Adipocyte (in vitro differentiated cells): ENCODE results near the gene RELL1.
A peak's percentile ranks its signal among the peaks of the same experiment; 100 is the strongest.

Experiments used
- DNase-seq: peaks from one replicate; pipeline ENCODE4 v3.0.0-alpha.2; 2015; ENCODE audit warnings: low read depth
- H3K27me3 ChIP-seq: replicated peaks from 2 replicates; pipeline ENCODE4 v1.7.0; 2013; ENCODE audit warnings: mild to moderate bottlenecking, low read length, moderate library complexity; ENCODE audit not compliant: control insufficient read depth, insufficient read depth
- H3K36me3 ChIP-seq: 2 replicates; pipeline ENCODE4 v1.7.0; 2013; ENCODE audit warnings: low read length, mild to moderate bottlenecking, moderate library complexity; ENCODE audit not compliant: control insufficient read depth, insufficient read depth, severe bottlenecking
- H3K4me1 ChIP-seq: 2 replicates; pipeline ENCODE4 v1.7.0; 2013; ENCODE audit warnings: mild to moderate bottlenecking, low read length, moderate library complexity; ENCODE audit not compliant: control insufficient read depth, insufficient read depth
- H3K4me3 ChIP-seq: 2 replicates; pipeline ENCODE4 v1.7.0; 2013; ENCODE audit warnings: mild to moderate bottlenecking, low read length, moderate library complexity
- H3K9ac ChIP-seq: 2 replicates; pipeline ENCODE4 v1.7.0; 2013; ENCODE audit warnings: mild to moderate bottlenecking, low read length, moderate library complexity
- H3K9me3 ChIP-seq: 2 replicates; pipeline ENCODE4 v1.7.0; 2013; ENCODE audit warnings: mild to moderate bottlenecking, low read length, moderate library complexity; ENCODE audit not compliant: control insufficient read depth

The RELL1 gene

DNA sequence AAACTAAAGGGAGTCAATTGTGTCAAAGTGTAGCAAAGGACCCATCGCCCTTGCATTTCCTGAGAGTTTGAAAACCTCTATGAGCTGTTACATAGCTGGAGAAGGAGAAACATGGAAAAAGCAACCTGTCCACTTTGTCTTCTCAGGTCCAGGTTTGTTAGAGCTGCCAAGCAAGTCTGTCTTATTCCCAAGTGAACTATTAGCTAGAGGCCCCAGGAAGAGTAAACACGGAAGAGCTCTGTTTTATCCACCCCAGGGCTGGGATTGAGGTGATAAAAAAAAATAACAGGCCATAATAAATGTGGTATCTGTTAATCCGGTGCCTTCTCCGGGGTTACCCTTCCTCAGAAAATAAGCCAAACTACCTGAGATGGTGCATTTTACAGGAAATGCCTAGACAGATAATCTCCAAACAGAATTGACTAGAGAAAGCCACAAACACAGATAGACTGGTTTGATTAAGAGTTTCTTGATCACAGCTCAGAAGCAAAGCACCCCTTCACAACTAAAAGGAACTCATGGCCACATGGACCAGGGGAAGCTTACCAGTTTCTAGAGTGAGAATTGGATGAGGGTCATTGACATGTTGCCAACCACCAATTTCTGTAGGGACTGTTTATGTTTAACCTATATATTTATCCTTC lies 35.9 kb upstream of the RELL1 start:
- Histone ChIP-seq H3K4me3 (no peak overlapping the region), H3K9me3 (no peaks in the 10 kb centered on the region), H3K36me3 (no peaks in the 10 kb centered on the region), H3K27me3 (peaks cover 10% of the 10 kb centered on the region), H3K4me1 (peaks cover 10% of the 10 kb centered on the region), H3K9ac (no peak overlapping the region)
- no peak for DNase-seq

DNA sequence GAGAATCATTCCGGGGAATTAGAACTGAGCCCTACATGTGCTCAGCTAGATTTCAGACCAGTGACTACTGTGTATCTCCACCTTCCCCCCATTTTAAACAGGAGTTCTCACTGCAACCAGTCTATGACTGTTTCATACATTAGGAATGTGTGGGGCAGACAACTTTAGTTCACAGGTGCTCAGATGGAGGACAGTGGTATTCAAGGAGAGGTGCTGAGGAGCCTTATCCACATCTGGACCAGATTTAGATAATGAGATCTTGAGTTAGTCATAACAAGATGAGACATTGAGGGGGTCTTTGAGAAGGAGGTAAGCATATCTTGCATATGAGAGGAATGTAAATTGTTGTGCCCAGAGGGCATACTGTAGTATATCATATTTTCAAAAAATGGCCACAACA lies 32.8 kb upstream of the RELL1 start:
- H3K36me3 ChIP-seq: no peaks in the 10 kb centered on the region
- no peak overlapping the region for H3K4me3 ChIP-seq
- H3K4me1 ChIP-seq: peaks cover 3% of the 10 kb centered on the region
- no peak overlapping the region for H3K9ac ChIP-seq
- H3K27me3 ChIP-seq: peaks cover 19% of the 10 kb centered on the region
- DNase-seq: no peak
- no peaks in the 10 kb centered on the region for H3K9me3 ChIP-seq

DNA sequence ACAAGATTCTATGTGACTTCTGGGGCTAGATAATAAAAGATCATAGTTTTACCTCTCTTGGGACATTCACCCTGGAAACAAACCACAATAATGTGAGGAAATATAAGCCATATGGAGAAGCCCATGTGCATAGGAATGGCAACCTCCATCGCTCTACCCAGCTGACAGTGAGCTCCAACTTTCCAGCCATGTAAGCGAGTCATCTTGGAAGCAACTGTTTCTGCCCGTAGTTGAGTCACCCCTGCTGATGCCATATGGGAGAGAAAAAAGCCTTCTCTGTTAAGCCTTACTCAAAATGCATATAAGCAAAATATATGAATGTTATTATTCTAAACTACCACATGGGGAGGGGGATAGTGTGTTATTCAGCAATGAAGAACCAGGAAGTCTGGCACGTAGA lies 31.4 kb upstream of the RELL1 start:
- Histone ChIP-seq H3K9ac (no peak overlapping the region), H3K4me3 (no peak overlapping the region), H3K9me3 (no peaks in the 10 kb centered on the region), H3K27me3 (peaks cover 18% of the 10 kb centered on the region), H3K36me3 (no peaks in the 10 kb centered on the region), H3K4me1 (peaks cover 3% of the 10 kb centered on the region)
- peak; percentile 76 for DNase-seq

DNA sequence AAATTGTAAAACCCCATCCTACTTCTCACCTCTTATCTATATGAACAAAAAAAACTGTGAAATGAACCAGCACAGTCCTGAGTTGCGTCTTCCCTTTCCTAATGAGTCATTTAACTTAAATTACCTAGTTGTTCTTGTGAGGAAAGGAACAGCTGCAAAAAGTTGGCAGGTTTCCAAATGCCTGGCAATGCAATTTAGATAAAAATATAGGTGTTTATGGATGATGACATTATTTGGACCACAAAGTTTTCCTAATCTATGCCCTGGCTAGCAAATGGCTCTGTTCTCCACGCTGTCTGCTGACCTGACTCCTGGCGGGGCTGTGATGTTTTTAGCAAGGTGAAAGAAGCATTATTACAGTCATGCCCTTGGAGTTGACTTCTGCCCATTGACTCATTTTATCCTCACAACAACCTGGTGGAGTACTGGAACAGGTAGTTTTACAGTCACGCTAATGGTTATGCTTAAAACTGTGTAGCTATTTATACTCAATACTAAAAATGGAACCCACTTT lies 29.8 kb upstream of the RELL1 start:
- H3K4me1 ChIP-seq: peaks cover 3% of the 10 kb centered on the region
- no peaks in the 10 kb centered on the region for H3K36me3 ChIP-seq
- H3K27me3 ChIP-seq: peaks cover 21% of the 10 kb centered on the region
- no peaks in the 10 kb centered on the region for H3K9me3 ChIP-seq
- H3K4me3 ChIP-seq: no peak overlapping the region
- no peak for DNase-seq
- no peak overlapping the region for H3K9ac ChIP-seq

DNA sequence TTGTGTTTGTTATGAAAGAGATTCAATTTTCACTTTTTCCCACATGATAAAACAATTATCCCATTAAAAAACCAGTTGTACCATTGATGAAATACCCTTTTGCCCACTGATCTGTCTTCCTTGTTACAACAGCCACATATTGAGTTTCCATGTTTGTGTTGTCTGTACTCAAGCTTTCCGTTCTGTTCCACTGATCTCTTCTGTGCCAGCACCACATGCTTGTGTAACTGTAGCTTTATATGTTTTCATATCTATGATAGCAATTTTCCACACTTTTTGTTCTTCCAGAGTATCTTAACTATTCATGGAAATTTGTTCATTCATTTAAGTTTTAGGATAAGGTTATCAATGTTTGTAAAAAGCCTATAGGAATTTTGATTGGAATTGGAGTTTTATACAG lies 24.3 kb upstream of the RELL1 start:
- no peaks in the 10 kb centered on the region for H3K9me3 ChIP-seq
- no peak overlapping the region for H3K9ac ChIP-seq
- peaks cover 30% of the 10 kb centered on the region for H3K27me3 ChIP-seq
- no peak overlapping the region for H3K4me3 ChIP-seq
- no peaks in the 10 kb centered on the region for H3K36me3 ChIP-seq
- no peak for DNase-seq
- H3K4me1 ChIP-seq: no peaks in the 10 kb centered on the region

DNA sequence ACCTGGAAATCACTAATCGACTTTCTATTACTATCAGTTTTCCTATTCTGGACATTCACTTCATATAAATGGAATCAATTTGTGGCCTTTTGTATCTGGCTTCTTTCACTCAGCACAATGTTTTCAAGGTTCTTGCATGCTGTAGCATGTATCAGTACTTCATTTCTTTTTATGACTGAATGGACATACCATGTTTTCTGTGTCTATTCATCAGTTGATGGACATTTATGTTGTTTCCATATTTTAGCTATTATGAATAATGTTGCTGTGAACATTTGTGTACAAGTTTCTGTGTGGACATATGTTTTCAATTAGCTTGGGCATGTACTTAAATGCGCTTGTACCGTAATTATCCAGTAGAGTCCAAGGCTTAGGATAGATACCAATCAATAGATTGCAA lies 19.9 kb upstream of the RELL1 start:
- DNase-seq: no peak
- H3K36me3 ChIP-seq: no peaks in the 10 kb centered on the region
- no peaks in the 10 kb centered on the region for H3K4me1 ChIP-seq
- H3K27me3 ChIP-seq: peaks cover 9% of the 10 kb centered on the region
- no peak overlapping the region for H3K9ac ChIP-seq
- no peak overlapping the region for H3K4me3 ChIP-seq
- no peaks in the 10 kb centered on the region for H3K9me3 ChIP-seq

DNA sequence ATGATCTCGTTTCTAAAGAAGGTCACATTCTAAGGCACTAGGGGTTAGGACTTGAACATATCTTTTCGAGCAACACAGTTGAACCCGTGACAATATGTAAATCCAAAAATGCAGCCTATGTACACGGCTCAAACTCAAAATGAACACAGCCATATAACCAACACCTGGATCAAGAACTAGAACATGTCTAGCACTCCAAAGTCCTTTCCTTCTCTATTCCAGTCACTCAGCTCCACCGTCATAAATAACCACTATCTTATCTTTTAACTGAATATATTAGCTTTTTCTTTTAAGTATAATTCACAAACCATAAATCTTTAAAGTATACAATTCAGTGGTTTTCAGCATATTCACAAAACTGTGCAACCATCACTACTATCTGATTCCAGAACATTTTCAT lies 19.4 kb upstream of the RELL1 start:
- Histone ChIP-seq H3K9ac (no peak overlapping the region), H3K27me3 (peaks cover 9% of the 10 kb centered on the region), H3K36me3 (no peaks in the 10 kb centered on the region), H3K9me3 (no peaks in the 10 kb centered on the region), H3K4me3 (no peak overlapping the region), H3K4me1 (no peaks in the 10 kb centered on the region)
- no peak for DNase-seq

DNA sequence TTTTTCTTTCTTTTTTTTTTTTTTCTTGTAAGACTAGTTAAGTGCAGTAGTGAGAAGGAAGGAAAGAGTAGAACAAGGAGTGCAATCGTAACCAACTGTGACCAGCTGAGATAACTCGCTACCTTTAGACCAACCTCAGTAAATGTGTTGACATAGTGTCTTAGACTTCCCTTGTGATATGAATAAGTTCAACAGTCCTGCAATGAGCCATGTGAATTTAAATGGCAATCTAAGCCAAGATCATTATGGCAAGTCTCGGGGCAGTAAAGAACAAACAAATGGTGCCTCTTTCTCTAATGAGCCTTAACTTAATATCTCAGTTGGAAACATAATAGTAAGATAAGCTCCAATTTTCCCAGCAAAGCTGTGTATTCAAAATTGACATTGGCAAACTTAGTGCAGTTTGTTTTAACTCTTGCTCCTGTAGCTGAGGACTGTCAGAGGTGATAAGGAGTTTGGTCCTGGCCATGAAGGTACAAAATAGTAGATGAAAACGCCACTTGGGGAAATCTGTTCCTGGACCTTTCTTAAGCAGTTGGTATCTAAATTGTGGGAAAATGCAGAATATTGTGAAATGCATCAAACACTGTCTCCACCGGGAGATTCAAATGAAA lies 13.8 kb upstream of the RELL1 start:
- DNase-seq: no peak
- no peak overlapping the region for H3K9ac ChIP-seq
- no peaks in the 10 kb centered on the region for H3K9me3 ChIP-seq
- no peaks in the 10 kb centered on the region for H3K36me3 ChIP-seq
- no peaks in the 10 kb centered on the region for H3K4me1 ChIP-seq
- peaks cover 12% of the 10 kb centered on the region for H3K27me3 ChIP-seq
- H3K4me3 ChIP-seq: no peak overlapping the region

DNA sequence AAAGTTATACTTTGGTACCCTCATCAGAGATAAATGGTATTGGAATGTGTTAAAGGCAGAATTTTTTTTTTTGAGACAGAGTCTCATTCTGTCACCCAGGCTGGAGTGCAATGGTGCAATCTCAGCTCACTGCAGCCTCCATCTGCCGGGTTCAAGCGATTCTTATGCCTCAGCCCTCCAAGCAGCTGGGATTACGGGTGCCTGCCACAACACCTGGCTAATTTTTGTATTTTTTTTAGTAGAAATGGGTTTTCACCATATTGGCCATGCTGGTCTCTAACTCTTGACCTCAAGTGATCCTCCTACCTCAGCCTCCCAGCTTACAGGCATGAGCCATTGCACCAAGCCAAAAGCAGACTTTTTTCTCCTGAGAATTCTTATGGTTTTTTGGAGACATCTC lies 11.4 kb upstream of the RELL1 start:
- H3K4me3 ChIP-seq: no peak overlapping the region
- no peaks in the 10 kb centered on the region for H3K4me1 ChIP-seq
- DNase-seq: no peak
- no peak overlapping the region for H3K9ac ChIP-seq
- peaks cover 5% of the 10 kb centered on the region for H3K9me3 ChIP-seq
- H3K36me3 ChIP-seq: no peaks in the 10 kb centered on the region
- peaks cover 12% of the 10 kb centered on the region for H3K27me3 ChIP-seq

DNA sequence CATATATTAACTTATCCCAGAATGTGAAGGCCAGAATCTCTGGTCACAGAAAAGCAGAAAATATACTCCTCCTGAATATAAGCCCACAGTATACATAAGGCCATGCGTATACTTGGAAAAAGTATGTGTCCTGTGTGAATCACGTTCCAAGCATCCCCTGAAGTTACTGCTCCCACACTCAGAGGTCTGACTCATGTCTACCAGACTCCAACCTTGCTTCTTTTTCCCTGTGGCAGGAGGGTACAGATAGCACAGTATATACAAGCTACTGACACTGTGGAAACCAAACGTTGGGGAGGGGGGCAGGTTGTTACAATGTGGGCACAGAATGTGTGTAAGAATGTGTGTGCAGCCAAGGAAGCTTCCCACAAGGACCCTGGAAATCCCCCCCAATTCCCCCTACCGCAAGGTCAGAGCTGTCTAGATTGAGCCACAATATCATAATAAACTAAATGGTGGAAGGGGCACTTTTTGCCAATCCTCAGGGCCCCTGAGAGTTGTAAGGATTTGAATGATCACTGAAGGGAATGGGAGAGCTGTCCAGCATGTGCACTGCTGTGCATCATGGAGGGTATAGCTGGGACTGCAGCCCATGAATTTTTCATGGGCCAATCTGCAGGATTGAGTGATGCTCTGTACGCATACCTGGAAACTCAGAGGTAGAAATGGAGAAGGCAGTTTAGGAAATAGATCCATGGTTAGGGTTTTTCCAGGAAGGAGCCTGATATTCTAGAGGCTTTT lies 7.4 kb upstream of the RELL1 start:
- H3K9me3 ChIP-seq: peaks cover 5% of the 10 kb centered on the region
- H3K36me3 ChIP-seq: no peaks in the 10 kb centered on the region
- H3K4me1 ChIP-seq: peaks cover 9% of the 10 kb centered on the region
- H3K9ac ChIP-seq: no peak overlapping the region
- DNase-seq: peak; percentile 61
- no peak overlapping the region for H3K4me3 ChIP-seq
- H3K27me3 ChIP-seq: peaks cover 3% of the 10 kb centered on the region

DNA sequence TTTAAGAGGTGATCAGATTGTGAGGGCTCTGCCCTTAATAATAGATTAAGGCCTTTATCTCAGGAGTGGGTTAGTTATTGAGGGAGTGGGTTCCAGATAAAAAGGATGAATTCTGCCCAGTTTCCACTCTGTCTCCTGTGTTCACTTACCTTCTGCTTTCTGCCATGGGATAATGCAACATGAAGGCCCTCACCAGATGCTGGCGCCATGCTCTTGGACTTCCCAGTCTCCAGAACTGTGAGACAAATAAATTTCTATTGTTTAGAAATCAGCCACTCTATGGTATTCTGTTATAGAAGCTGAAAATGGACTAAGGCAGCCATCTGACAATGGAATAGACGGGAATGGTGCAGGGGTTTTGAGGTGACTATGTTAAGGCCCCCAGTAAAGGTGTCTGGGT lies 6.9 kb upstream of the RELL1 start:
- Histone ChIP-seq H3K9me3 (peaks cover 5% of the 10 kb centered on the region), H3K9ac (no peak overlapping the region), H3K36me3 (no peaks in the 10 kb centered on the region), H3K4me3 (no peak overlapping the region), H3K4me1 (peaks cover 9% of the 10 kb centered on the region), H3K27me3 (no peaks in the 10 kb centered on the region)
- DNase-seq: no peak
